Omental fat pad (tissue), 4 donors: ENCODE results near the gene RCAN2. TPM values are rescaled to one million over a fixed set of nuclear protein-coding genes. Genes with fewer than 3 reads are reported as not detected.

Experiments used
- ATAC-seq: fragments of 150-250 bp; one replicate; pipeline ENCODE4 v1.9.1; 2016; ENCODE audit warnings: mild to moderate bottlenecking, moderate library complexity; ENCODE audit not compliant: low FRiP score
- DNase-seq: peaks from one replicate; pipeline ENCODE4 v3.0.0-alpha.2; 2019; ENCODE audit warnings: low spot score
- CTCF ChIP-seq, 3 donors: fragments of 450-650 bp; IDR thresholded peaks; one replicate each; pipeline ENCODE4 v1.5.1; 2016 to 2017; ENCODE audit warnings: antibody characterized with exemption in 3 of 3, mild to moderate bottlenecking in 3 of 3, moderate library complexity in 2 of 3
- total RNA-seq, 4 donors: library from RNA; depleted of rRNA; stranded (reverse); fragments of >200 nt; gene quantifications; one replicate each; pipeline ENCODE4 v1.1.0, GENCODE V29; 2016

RCAN2 gene
- total RNA-seq, 4 donors from 2014 or later, result 2.5 to 7.9 (median 3.7) TPM

GRCh38 chr6:46267515-46267914 is 223.7 kb downstream of the RCAN2 start:
- no peak for ATAC-seq
- no peak for TF ChIP-seq CTCF (IDR thresholded peaks at IDR 0.05)
- DNase-seq, result no peak

GRCh38 chr6:46265373-46265772 is 225.9 kb downstream of the RCAN2 start:
- DNase-seq (no peak), ATAC-seq (no peak)
- no peak for TF ChIP-seq CTCF (IDR thresholded peaks at IDR 0.05)

GRCh38 chr6:46263707-46264086 is 227.6 kb downstream of the RCAN2 start:
- ATAC-seq (peak; percentile 82), DNase-seq (no peak)
- no peak for TF ChIP-seq CTCF (IDR thresholded peaks at IDR 0.05)

- TF ChIP-seq CTCF (IDR thresholded peaks at IDR 0.05), result no peak
- no peak for ATAC-seq
- no peak for DNase-seq
Measured at GRCh38 chr6:46262928-46263706, 228.1 kb downstream of the RCAN2 start.

GRCh38 chr6:46258249-46258648 is 233.0 kb downstream of the RCAN2 start:
- TF ChIP-seq CTCF (IDR thresholded peaks at IDR 0.05), result no peak
- ATAC-seq (no peak), DNase-seq (no peak)

GRCh38 chr6:46255528-46255927 is 235.7 kb downstream of the RCAN2 start:
- no peak for ATAC-seq
- no peak for DNase-seq
- no peak for TF ChIP-seq CTCF (IDR thresholded peaks at IDR 0.05)

- no peak for DNase-seq
- no peak for ATAC-seq
- no peak for TF ChIP-seq CTCF (IDR thresholded peaks at IDR 0.05)
Measured at GRCh38 chr6:46254946-46255345, 236.3 kb downstream of the RCAN2 start.
